ENCODE data around the gene NME7. TPM values are rescaled to one million over a fixed set of nuclear protein-coding genes. Genes with fewer than 3 reads are reported as not detected.

NME7 gene
- total RNA-seq, 1 donor from 2014 or later = 60.6 TPM

- Histone ChIP-seq H3K27me3 (no peaks in the 10 kb centered on the region), H3F3A (ENCODE audit: low read depth) (no peaks in the 10 kb centered on the region), H3K79me2 (ENCODE audit: low read depth) (no peaks in the 10 kb centered on the region), H3K4me3 (no peak overlapping the region), H3K36me3 (no peaks in the 10 kb centered on the region), H3K4me1 (no peaks in the 10 kb centered on the region), H3K4me2 (no peak overlapping the region), H4K20me1 (ENCODE audit: low read depth) (no peaks in the 10 kb centered on the region), H3K9me3 (ENCODE audit: low read depth) (no peaks in the 10 kb centered on the region), H3K27ac (no peak overlapping the region), H3K9ac (no peak overlapping the region), H2AFZ (replicated peaks) (no peak overlapping the region)
- no peak overlapping the region for H3K4me3 Mint-ChIP-seq
- no peak for DNase-seq (ENCODE audit: low spot score)
- TF ChIP-seq, protein P1, sequence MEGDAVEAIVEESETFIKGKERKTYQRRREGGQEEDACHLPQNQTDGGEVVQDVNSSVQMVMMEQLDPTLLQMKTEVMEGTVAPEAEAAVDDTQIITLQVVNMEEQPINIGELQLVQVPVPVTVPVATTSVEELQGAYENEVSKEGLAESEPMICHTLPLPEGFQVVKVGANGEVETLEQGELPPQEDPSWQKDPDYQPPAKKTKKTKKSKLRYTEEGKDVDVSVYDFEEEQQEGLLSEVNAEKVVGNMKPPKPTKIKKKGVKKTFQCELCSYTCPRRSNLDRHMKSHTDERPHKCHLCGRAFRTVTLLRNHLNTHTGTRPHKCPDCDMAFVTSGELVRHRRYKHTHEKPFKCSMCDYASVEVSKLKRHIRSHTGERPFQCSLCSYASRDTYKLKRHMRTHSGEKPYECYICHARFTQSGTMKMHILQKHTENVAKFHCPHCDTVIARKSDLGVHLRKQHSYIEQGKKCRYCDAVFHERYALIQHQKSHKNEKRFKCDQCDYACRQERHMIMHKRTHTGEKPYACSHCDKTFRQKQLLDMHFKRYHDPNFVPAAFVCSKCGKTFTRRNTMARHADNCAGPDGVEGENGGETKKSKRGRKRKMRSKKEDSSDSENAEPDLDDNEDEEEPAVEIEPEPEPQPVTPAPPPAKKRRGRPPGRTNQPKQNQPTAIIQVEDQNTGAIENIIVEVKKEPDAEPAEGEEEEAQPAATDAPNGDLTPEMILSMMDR (IDR thresholded peaks at IDR 0.05) = no peak
- TF ChIP-seq EZH2phosphoT487 (IDR thresholded peaks at IDR 0.05) = no peak
- TF ChIP-seq EZH2 (IDR thresholded peaks at IDR 0.05) = no peak
- H3K4me1 Mint-ChIP-seq = peaks cover 6% of the 10 kb centered on the region
- H3K36me3 Mint-ChIP-seq = no peaks in the 10 kb centered on the region
- H3K27ac Mint-ChIP-seq = no peak overlapping the region
- no peaks in the 10 kb centered on the region for H3K27me3 Mint-ChIP-seq (ENCODE audit: insufficient read depth, low read depth)
- no peaks in the 10 kb centered on the region for H3K9me3 Mint-ChIP-seq
Observed at GRCh38 chr1:169143346-169143745, 224.3 kb downstream of the NME7 start.

GRCh38 chr1:169142129-169142528 lies 225.5 kb downstream of the NME7 start:
- Histone ChIP-seq H3K4me1 (no peaks in the 10 kb centered on the region), H3K4me2 (no peak overlapping the region), H3K36me3 (no peaks in the 10 kb centered on the region), H3F3A (ENCODE audit: low read depth) (no peaks in the 10 kb centered on the region), H2AFZ (replicated peaks) (no peak overlapping the region), H3K27me3 (no peaks in the 10 kb centered on the region), H3K9ac (no peak overlapping the region), H3K27ac (no peak overlapping the region), H3K9me3 (ENCODE audit: low read depth) (no peaks in the 10 kb centered on the region), H3K79me2 (ENCODE audit: low read depth) (no peaks in the 10 kb centered on the region), H3K4me3 (no peak overlapping the region), H4K20me1 (ENCODE audit: low read depth) (no peaks in the 10 kb centered on the region)
- H3K27ac Mint-ChIP-seq = no peak overlapping the region
- TF ChIP-seq, protein P1 (IDR thresholded peaks at IDR 0.05) = no peak
- TF ChIP-seq EZH2 (IDR thresholded peaks at IDR 0.05) (no peak), EZH2phosphoT487 (IDR thresholded peaks at IDR 0.05) (no peak)
- H3K36me3 Mint-ChIP-seq = no peaks in the 10 kb centered on the region
- H3K9me3 Mint-ChIP-seq = no peaks in the 10 kb centered on the region
- no peak overlapping the region for H3K4me3 Mint-ChIP-seq
- peaks cover 4% of the 10 kb centered on the region for H3K4me1 Mint-ChIP-seq
- no peak for DNase-seq (ENCODE audit: low spot score)
- no peaks in the 10 kb centered on the region for H3K27me3 Mint-ChIP-seq (ENCODE audit: insufficient read depth, low read depth)

- Histone ChIP-seq H3K79me2 (ENCODE audit: low read depth) (no peaks in the 10 kb centered on the region), H3K27ac (no peak overlapping the region), H3K4me2 (no peak overlapping the region), H2AFZ (replicated peaks) (no peak overlapping the region), H4K20me1 (ENCODE audit: low read depth) (no peaks in the 10 kb centered on the region), H3K27me3 (no peaks in the 10 kb centered on the region), H3K9ac (no peak overlapping the region), H3K4me3 (no peak overlapping the region), H3K4me1 (peaks cover 4% of the 10 kb centered on the region), H3F3A (ENCODE audit: low read depth) (no peaks in the 10 kb centered on the region), H3K9me3 (ENCODE audit: low read depth) (no peaks in the 10 kb centered on the region), H3K36me3 (no peaks in the 10 kb centered on the region)
- Mint-ChIP-seq H3K4me3 (no peak overlapping the region), H3K4me1 (no peaks in the 10 kb centered on the region), H3K9me3 (no peaks in the 10 kb centered on the region), H3K27ac (no peak overlapping the region), H3K36me3 (no peaks in the 10 kb centered on the region), H3K27me3 (ENCODE audit: insufficient read depth, low read depth) (no peaks in the 10 kb centered on the region)
- DNase-seq (ENCODE audit: low spot score) = no peak
- TF ChIP-seq EZH2phosphoT487 (IDR thresholded peaks at IDR 0.05) (no peak), EZH2 (IDR thresholded peaks at IDR 0.05) (no peak)
- TF ChIP-seq, protein P1 (IDR thresholded peaks at IDR 0.05) = no peak
Observed at GRCh38 chr1:169141356-169141755, 226.2 kb downstream of the NME7 start.
